Parathyroid adenoma (tissue), 2 donors: ENCODE results near the gene ERAL1.

Source experiments
- H2AFZ ChIP-seq: fragments of 300-600 bp; sonication (generic); one replicate; pipeline ENCODE4 v1.7.0; 2017; ENCODE audit warnings: antibody characterized with exemption, mild to moderate bottlenecking
- H3K27ac ChIP-seq: fragments of 300-600 bp; sonication (generic); one replicate; pipeline ENCODE4 v1.7.0; 2017
- H3K27me3 ChIP-seq: fragments of 300-600 bp; sonication (generic); one replicate; pipeline ENCODE4 v1.7.0; 2017; ENCODE audit warnings: low read length; ENCODE audit not compliant: control insufficient read depth, insufficient read depth
- H3K36me3 ChIP-seq: fragments of 300-600 bp; sonication (generic); one replicate; pipeline ENCODE4 v1.7.0; 2017; ENCODE audit warnings: low read length; ENCODE audit not compliant: control insufficient read depth, insufficient read depth
- H3K4me1 ChIP-seq: fragments of 300-600 bp; sonication (generic); one replicate; pipeline ENCODE4 v1.7.0; 2017; ENCODE audit warnings: control low read depth
- H3K4me2 ChIP-seq: fragments of 300-600 bp; sonication (generic); one replicate; pipeline ENCODE4 v1.7.0; 2017; ENCODE audit warnings: low read length
- H3K4me3 ChIP-seq: fragments of 300-600 bp; sonication (generic); one replicate; pipeline ENCODE4 v1.7.0; 2017; ENCODE audit warnings: low read depth, low read length
- H3K79me2 ChIP-seq: fragments of 300-600 bp; sonication (generic); one replicate; pipeline ENCODE4 v1.7.0; 2017; ENCODE audit warnings: control low read depth
- H3K9ac ChIP-seq: fragments of 300-600 bp; sonication (generic); one replicate; pipeline ENCODE4 v1.7.0; 2017; ENCODE audit warnings: mild to moderate bottlenecking
- H3K9me3 ChIP-seq: fragments of 300-600 bp; sonication (generic); one replicate; pipeline ENCODE4 v1.7.0; 2017; ENCODE audit warnings: low read length; ENCODE audit not compliant: control insufficient read depth
- CTCF ChIP-seq: fragments of 300-600 bp; sonication (generic); IDR thresholded peaks from one replicate; pipeline ENCODE4 v1.7.0; 2017; ENCODE audit warnings: antibody characterized with exemption, mild to moderate bottlenecking
- donor health status: primary hyperparathyroidism.

The ERAL1 gene

GRCh38 chr17:28857905-28858800, 3.3 kb downstream of the ERAL1 start:
- no peak overlapping the region for H3K4me3 ChIP-seq

GRCh38 chr17:28858801-28859355, 4.1 kb downstream of the ERAL1 start:
- H3K4me3 ChIP-seq: no peak overlapping the region
- no peak overlapping the region for H3K27ac ChIP-seq
- no peaks in the 10 kb centered on the region for H3K4me1 ChIP-seq
- H3K79me2 ChIP-seq: peaks cover 2% of the 10 kb centered on the region
- no peak overlapping the region for H2AFZ ChIP-seq
- no peaks in the 10 kb centered on the region for H3K27me3 ChIP-seq
- no peaks in the 10 kb centered on the region for H3K9me3 ChIP-seq
- H3K9ac ChIP-seq: no peak overlapping the region
- TF ChIP-seq CTCF: no peak
- H3K4me2 ChIP-seq: no peak overlapping the region
- H3K36me3 ChIP-seq: no peaks in the 10 kb centered on the region

More at GRCh38 chr17:28857905-28858800, 3.3 kb downstream of the ERAL1 start:
- Histone ChIP-seq H3K79me2 (peaks cover 2% of the 10 kb centered on the region), H3K36me3 (no peaks in the 10 kb centered on the region), H3K4me2 (no peak overlapping the region), H3K27ac (no peak overlapping the region), H2AFZ (no peak overlapping the region), H3K4me1 (no peaks in the 10 kb centered on the region), H3K9ac (no peak overlapping the region), H3K9me3 (no peaks in the 10 kb centered on the region), H3K27me3 (no peaks in the 10 kb centered on the region)
- no peak for TF ChIP-seq CTCF

- Histone ChIP-seq H3K9me3 (no peaks in the 10 kb centered on the region), H3K4me3 (no peak overlapping the region), H3K4me2 (no peak overlapping the region), H2AFZ (no peak overlapping the region), H3K36me3 (no peaks in the 10 kb centered on the region), H3K27me3 (no peaks in the 10 kb centered on the region), H3K9ac (no peak overlapping the region), H3K79me2 (no peaks in the 10 kb centered on the region), H3K27ac (no peak overlapping the region), H3K4me1 (no peaks in the 10 kb centered on the region)
- TF ChIP-seq CTCF: no peak
These were observed 5.6 kb downstream of the ERAL1 start for GRCh38 chr17:28860363-28860808.

- TF ChIP-seq CTCF: no peak
- no peak overlapping the region for H3K4me3 ChIP-seq
- H3K27ac ChIP-seq: no peak overlapping the region
- no peaks in the 10 kb centered on the region for H3K27me3 ChIP-seq
- no peaks in the 10 kb centered on the region for H3K36me3 ChIP-seq
- no peak overlapping the region for H3K9ac ChIP-seq
- no peak overlapping the region for H3K4me2 ChIP-seq
- H2AFZ ChIP-seq: no peak overlapping the region
- no peaks in the 10 kb centered on the region for H3K9me3 ChIP-seq
- H3K4me1 ChIP-seq: no peaks in the 10 kb centered on the region
- H3K79me2 ChIP-seq: no peaks in the 10 kb centered on the region
These were observed 6.8 kb downstream of the ERAL1 start for GRCh38 chr17:28861393-28862203.
